Hepatocyte (in vitro differentiated cells): Measurements from ENCODE around the gene BPIFB2.

Experiments
- EZH2 ChIP-seq: fragments of 200-600 bp; sonication (generic); IDR thresholded peaks from 2 replicates; pipeline ENCODE4 v1.6.1; 2016; ENCODE audit warnings: antibody characterized with exemption, mild to moderate bottlenecking, borderline replicate concordance
- TF ChIP-seq, protein P1 (sequence below): fragments of 200-600 bp; sonication (generic); IDR thresholded peaks from 2 replicates; pipeline ENCODE4 v1.5.1; 2016; ENCODE audit warnings: antibody characterized with exemption, mild to moderate bottlenecking; ENCODE audit not compliant: poor library complexity

DNA sequence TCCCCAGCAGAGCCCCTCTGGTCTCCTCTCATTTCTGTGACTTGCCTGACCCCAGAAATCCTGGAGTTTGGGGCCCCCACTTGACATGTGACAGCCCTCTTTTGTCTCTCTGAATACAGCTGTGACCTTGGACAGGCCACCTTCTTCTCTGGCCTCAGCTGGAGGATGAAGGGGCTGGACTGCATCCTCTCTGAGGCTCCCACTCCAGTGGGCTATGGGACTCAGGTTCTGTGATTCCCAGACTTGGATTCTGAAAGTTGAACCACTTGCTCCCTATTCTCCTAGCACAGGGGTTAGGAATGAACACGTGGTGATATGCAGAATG lies 55.3 kb downstream of the BPIFB2 start:
- TF ChIP-seq, protein P1, sequence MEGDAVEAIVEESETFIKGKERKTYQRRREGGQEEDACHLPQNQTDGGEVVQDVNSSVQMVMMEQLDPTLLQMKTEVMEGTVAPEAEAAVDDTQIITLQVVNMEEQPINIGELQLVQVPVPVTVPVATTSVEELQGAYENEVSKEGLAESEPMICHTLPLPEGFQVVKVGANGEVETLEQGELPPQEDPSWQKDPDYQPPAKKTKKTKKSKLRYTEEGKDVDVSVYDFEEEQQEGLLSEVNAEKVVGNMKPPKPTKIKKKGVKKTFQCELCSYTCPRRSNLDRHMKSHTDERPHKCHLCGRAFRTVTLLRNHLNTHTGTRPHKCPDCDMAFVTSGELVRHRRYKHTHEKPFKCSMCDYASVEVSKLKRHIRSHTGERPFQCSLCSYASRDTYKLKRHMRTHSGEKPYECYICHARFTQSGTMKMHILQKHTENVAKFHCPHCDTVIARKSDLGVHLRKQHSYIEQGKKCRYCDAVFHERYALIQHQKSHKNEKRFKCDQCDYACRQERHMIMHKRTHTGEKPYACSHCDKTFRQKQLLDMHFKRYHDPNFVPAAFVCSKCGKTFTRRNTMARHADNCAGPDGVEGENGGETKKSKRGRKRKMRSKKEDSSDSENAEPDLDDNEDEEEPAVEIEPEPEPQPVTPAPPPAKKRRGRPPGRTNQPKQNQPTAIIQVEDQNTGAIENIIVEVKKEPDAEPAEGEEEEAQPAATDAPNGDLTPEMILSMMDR, result no peak
- no peak for TF ChIP-seq EZH2
